Measurements from ENCODE around the gene SV2A. TPM values are rescaled to one million over a fixed set of nuclear protein-coding genes. Genes with fewer than 3 reads are reported as not detected.

Gene SV2A, protein sequence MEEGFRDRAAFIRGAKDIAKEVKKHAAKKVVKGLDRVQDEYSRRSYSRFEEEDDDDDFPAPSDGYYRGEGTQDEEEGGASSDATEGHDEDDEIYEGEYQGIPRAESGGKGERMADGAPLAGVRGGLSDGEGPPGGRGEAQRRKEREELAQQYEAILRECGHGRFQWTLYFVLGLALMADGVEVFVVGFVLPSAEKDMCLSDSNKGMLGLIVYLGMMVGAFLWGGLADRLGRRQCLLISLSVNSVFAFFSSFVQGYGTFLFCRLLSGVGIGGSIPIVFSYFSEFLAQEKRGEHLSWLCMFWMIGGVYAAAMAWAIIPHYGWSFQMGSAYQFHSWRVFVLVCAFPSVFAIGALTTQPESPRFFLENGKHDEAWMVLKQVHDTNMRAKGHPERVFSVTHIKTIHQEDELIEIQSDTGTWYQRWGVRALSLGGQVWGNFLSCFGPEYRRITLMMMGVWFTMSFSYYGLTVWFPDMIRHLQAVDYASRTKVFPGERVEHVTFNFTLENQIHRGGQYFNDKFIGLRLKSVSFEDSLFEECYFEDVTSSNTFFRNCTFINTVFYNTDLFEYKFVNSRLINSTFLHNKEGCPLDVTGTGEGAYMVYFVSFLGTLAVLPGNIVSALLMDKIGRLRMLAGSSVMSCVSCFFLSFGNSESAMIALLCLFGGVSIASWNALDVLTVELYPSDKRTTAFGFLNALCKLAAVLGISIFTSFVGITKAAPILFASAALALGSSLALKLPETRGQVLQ
- 0.09 to 0.15 TPM (median 0.09 TPM) in 5 replicates for total RNA-seq (2022; extraction: Qiagen RNA extraction)

GRCh38 chr1:149917571-149918144 lies at the start of gene SV2A:
Gene SV2A (minus strand): TSS chr1:149917844. CDS start chr1:149913840, 4,004 bp downstream.

GRCh38 chr1:149936170-149936991 lies 18.7 kb upstream of the SV2A start, which contains the start of gene MTMR11:
Gene MTMR11 (minus strand): TSS chr1:149936879. CDS start chr1:149936647, 232 bp downstream.

DNA sequence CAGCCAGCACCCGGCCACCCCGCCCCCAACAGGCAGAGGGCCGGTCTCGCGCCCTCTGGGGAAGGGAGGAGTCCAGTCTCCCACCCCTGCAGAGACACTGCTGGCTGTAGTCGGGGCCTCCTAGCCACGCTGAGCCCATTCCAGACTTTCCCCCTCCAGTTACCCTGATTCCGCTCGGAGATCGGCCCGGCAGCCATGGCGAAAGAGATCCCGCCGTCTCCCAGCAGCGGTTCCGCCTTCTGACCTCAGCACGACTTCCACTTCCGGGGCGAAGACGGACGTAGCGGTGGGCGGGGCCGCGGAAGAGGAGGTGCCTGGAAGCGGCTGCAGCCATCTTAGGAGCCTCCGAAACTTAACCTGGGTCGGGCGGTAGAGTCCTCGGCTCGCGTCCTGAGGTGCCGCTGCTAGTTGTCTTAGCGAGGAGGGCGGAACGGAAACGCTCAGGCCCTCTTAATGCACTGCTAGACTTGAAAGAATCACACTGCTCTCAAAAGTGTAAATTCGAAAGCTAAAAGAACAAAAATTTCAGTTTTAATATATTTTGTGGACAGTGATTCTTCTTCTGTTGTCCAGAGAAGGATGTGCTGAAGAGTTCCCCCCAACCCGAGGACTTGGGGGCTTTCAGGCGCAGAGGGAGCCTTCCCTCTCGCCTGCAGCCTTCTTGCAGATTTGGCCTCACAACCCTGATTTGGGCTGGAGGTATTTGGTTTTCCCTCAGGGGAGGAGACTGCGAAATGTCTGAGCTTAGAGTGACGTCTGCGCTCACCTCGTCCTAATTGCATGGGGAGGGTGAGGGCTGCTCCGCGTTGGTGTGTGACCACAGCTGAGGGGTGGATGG lies 10.1 kb upstream of the SV2A start, which contains the start of gene SF3B4:
TSS of gene SF3B4 (minus strand) at position 241 of the 838 bp plus-strand sequence. CDS start at position 197, 44 bp downstream.

GRCh38 chr1:149899460-149900284 lies 18.0 kb downstream of the SV2A start, which contains the start of gene BOLA1:
Gene BOLA1 (plus strand): TSS chr1:149899568. CDS start chr1:149900060, 492 bp downstream.

Other genes with a start within 250 kb of the SV2A start
- not detected in 5 replicates for gene FCGR1A, start 135.2 kb downstream of the SV2A start, total RNA-seq (2022; extraction: Qiagen RNA extraction)
- 17.9 to 24.2 TPM (median 22.7 TPM) in 5 replicates for gene BOLA1, start 18.3 kb downstream of the SV2A start, total RNA-seq (2022; extraction: Qiagen RNA extraction)
- gene SF3B4, start 10.0 kb upstream of the SV2A start, total RNA-seq (2022; extraction: Qiagen RNA extraction) = 124 to 137 TPM (median 126 TPM) in 5 replicates
- gene MTMR11, start 19.0 kb upstream of the SV2A start, total RNA-seq (2022; extraction: Qiagen RNA extraction) = 6.3 to 8.1 TPM (median 7.2 TPM) in 5 replicates
- 8.7 to 13.3 TPM (median 12.0 TPM) in 5 replicates for gene OTUD7B, start 92.9 kb upstream of the SV2A start, total RNA-seq (2022; extraction: Qiagen RNA extraction)
- 15.5 to 17.9 TPM (median 16.7 TPM) in 5 replicates for gene VPS45, start 149.9 kb upstream of the SV2A start, total RNA-seq (2022; extraction: Qiagen RNA extraction)
- gene PLEKHO1, start 232.1 kb upstream of the SV2A start, total RNA-seq (2022; extraction: Qiagen RNA extraction) = 5.6 to 7.7 TPM (median 6.3 TPM) in 5 replicates